ENCODE results near the gene DENND1A. TPM values are rescaled to one million over a fixed set of nuclear protein-coding genes. Genes with fewer than 3 reads are reported as not detected.
A peak's percentile ranks its signal among the peaks of the same experiment; 100 is the strongest.

The DENND1A gene
- total RNA-seq, 2 donors from 2014 or later = 17.8 to 36.6 TPM

- Histone ChIP-seq H3K36me3 (no peaks in the 10 kb centered on the region), H3K27me3 (replicated peaks; ENCODE audit: insufficient read depth) (no peaks in the 10 kb centered on the region), H3K27ac (no peak overlapping the region), H3K9me3 (no peaks in the 10 kb centered on the region), H3K4me1 (ENCODE audit: control insufficient read depth in 1 of 2, low read depth in 2 of 2) (peaks cover 6 to 21% of the 10 kb centered on the region in 2 donors), H3K4me3 (peak overlapping the region; percentile 88)
- ATAC-seq (ENCODE audit: insufficient number of reproducible peaks, low FRiP score, low read depth) (no peak), DNase-seq (ENCODE audit: low spot score) (no peak)
- no peak for TF ChIP-seq CTCF (IDR thresholded peaks at IDR 0.05)
Measured at GRCh38 chr9:123929177-123929869, 603 bp downstream of the DENND1A start.

- no peak for TF ChIP-seq CTCF (IDR thresholded peaks at IDR 0.05)
- Histone ChIP-seq H3K4me1 (ENCODE audit: control insufficient read depth in 1 of 2, low read depth in 2 of 2) (peaks cover 6 to 21% of the 10 kb centered on the region in 2 donors), H3K36me3 (no peaks in the 10 kb centered on the region), H3K9me3 (no peaks in the 10 kb centered on the region), H3K27me3 (replicated peaks; ENCODE audit: insufficient read depth) (no peaks in the 10 kb centered on the region), H3K4me3 (peak overlapping the region; percentile 88), H3K27ac (no peak overlapping the region)
- no peak for DNase-seq (ENCODE audit: low spot score)
- ATAC-seq (ENCODE audit: insufficient number of reproducible peaks, low FRiP score, low read depth) = no peak
Measured at GRCh38 chr9:123928533-123929176, 1.3 kb downstream of the DENND1A start.

- ATAC-seq (ENCODE audit: insufficient number of reproducible peaks, low FRiP score, low read depth) (no peak), DNase-seq (ENCODE audit: low spot score) (no peak)
- Histone ChIP-seq H3K9me3 (no peaks in the 10 kb centered on the region), H3K36me3 (no peaks in the 10 kb centered on the region), H3K27ac (no peak overlapping the region), H3K27me3 (replicated peaks; ENCODE audit: insufficient read depth) (no peaks in the 10 kb centered on the region), H3K4me1 (ENCODE audit: control insufficient read depth in 1 of 2, low read depth in 2 of 2) (peaks cover 6 to 21% of the 10 kb centered on the region in 2 donors), H3K4me3 (no peak overlapping the region)
- no peak for TF ChIP-seq CTCF (IDR thresholded peaks at IDR 0.05)
Measured at GRCh38 chr9:123927625-123928532, 2.0 kb downstream of the DENND1A start.

- no peak overlapping the region for H3K4me3 ChIP-seq
- TF ChIP-seq CTCF (IDR thresholded peaks at IDR 0.05) = no peak
- no peaks in the 10 kb centered on the region for H3K9me3 ChIP-seq
- H3K27ac ChIP-seq = no peak overlapping the region
- no peaks in the 10 kb centered on the region for H3K27me3 ChIP-seq (replicated peaks; ENCODE audit: insufficient read depth)
- H3K36me3 ChIP-seq = no peaks in the 10 kb centered on the region
- H3K4me1 ChIP-seq (ENCODE audit: control insufficient read depth in 1 of 2, low read depth in 2 of 2) = peaks cover 6 to 21% of the 10 kb centered on the region in 2 donors
- no peak for ATAC-seq (ENCODE audit: insufficient number of reproducible peaks, low FRiP score, low read depth)
- no peak for DNase-seq (ENCODE audit: low spot score)
Measured at GRCh38 chr9:123926941-123927340, 3.0 kb downstream of the DENND1A start.

GRCh38 chr9:123925819-123926218 is 4.1 kb downstream of the DENND1A start:
- no peak overlapping the region for H3K27ac ChIP-seq
- TF ChIP-seq CTCF (IDR thresholded peaks at IDR 0.05) = no peak

More at GRCh38 chr9:123925819-123926218, 4.1 kb downstream of the DENND1A start:
- no peak overlapping the region for H3K4me3 ChIP-seq
- no peaks in the 10 kb centered on the region for H3K27me3 ChIP-seq (replicated peaks; ENCODE audit: insufficient read depth)
- ATAC-seq (ENCODE audit: insufficient number of reproducible peaks, low FRiP score, low read depth) (no peak), DNase-seq (ENCODE audit: low spot score) (no peak)
- no peaks in the 10 kb centered on the region for H3K36me3 ChIP-seq
- peaks cover 6 to 21% of the 10 kb centered on the region in 2 donors for H3K4me1 ChIP-seq (ENCODE audit: control insufficient read depth in 1 of 2, low read depth in 2 of 2)
- H3K9me3 ChIP-seq = no peaks in the 10 kb centered on the region

Data from thoracic aorta (tissue), 2 donors.